Inferior parietal cortex (tissue), 1 donor: Measurements from ENCODE around the gene MSH3.
"Not testable (repeated sequence)": the region's sequence is repeated elsewhere in the genome, so short reads cannot be mapped to it uniquely, and the experiment has no call there.

Source experiments
- DNase-seq: peaks from one replicate; pipeline ENCODE4 v3.0.0-alpha.2; 2016; ENCODE audit errors: extremely low spot score

Gene MSH3

DNA sequence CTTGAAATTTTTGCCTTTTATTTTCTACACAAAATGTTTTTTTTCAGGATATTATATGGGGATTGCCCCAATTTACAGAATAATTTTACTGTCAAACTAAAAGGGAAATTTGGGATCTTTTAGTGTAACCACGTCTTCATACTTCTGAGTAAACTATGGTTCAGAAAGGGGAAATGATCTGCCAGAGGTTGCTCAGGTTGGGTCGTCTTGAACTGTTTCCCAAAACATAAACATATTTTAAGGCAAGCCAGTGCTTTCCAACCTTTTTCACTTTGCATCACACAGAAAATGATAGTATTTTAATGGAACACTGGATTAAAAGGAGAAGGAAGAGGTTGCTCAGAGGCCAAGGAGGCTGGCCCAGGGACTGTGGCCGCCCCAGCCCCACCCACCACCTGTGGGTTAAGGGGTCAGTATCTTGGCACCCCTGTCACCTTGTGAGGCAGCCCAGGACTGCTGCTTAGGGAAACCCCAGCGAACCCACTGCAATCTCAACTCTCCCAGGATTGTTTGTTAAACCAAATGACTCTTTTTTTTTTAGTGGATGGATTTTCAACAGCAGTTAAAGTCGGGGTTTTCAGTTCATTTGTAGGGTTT is 143.1 kb downstream of the MSH3 start:
- DNase-seq = no peak

DNA sequence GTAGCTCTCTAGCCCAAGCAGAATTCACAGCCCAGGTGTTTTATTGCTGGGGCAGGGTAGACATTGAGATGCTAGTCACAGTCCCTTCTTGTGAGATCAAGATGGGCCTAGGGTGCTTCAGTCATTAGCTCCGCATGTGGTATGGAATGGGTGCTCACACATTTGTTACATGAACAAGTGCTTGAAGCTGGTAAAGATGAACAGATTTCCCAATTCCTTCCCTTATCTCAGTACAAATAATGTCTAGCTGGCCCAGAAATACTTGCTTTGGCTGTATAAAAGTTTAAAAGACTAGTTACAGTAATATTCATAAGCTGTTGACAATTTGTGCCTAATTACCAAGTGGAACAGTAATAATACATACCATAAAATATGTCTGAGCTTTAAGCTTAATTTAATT is 143.7 kb downstream of the MSH3 start:
- no peak for DNase-seq

DNA sequence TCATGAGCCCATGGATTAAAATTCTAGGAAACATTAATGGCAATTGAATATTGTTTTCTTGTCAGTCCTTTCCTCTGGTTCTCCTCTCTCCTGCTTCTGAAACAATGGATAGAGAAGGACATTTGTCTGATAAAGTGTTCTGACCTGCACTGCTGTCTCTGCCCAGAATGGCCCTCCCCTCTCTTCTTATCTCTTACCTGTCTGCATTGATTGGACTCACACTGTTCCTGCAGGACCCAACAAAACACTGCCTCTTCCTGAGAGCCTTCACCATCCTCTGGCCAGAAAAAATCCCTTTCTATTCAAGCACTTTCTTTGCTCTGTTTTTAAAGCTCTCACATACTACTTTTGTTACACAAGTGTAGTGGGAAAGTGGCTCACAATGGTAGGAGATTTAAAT is 144.2 kb downstream of the MSH3 start:
- no peak for DNase-seq

DNA sequence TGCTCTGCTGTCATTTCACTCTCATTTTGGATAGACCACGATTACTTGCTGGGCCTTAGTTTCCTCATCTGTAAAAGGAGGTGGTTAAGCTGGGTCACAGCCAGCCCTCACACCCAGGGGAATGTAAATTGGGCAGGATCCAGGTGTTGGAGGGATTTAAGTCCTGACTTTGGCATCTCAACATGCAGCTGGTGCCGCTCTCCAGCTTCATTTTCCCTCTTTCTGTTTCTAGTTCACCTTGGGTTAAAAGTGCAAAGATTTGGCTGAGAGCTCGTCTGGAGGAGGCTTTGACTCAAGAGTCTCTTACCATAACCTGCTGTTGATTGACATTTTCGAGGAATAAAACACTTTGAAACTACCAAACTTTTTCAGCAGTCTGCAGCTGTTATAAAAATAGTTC is 144.6 kb downstream of the MSH3 start:
- DNase-seq = no peak

DNA sequence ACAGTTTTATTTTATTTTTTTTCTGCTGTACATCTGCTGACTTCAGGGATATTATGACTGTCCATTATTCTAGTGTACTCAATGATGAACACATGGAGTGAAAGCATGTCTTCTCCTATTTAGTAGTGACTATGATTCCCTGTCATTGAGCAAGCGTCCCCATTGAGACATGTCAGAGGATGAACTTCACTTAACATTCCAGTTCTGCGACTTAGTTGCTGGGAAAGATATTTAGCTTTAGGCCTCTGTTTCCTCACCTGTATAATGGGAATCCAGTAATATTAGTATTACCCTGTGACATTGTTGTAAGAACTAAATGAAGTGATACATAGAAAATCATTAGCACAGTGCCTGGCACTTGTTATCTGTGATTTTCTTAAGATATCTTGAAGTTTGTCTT is 145.1 kb downstream of the MSH3 start:
- no peak for DNase-seq

DNA sequence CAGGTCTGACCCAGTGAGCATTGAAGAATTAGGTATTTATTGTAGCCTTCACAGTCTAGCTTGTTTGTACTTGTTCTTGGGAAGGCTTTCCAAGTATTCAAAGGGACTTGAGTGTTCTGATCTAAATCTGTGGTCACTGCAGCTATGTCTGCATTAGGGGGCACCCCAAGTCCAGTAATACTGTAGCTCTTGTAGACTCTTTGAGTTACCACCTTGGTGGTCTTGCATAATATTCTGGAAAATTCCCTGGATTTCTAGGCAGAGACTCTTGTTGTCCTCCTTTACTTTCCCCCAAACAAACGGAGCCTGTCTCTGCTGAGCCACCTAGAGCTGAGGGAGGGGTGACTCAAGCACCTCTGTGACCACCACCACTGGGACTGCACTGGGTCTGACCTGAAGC is 149.9 kb downstream of the MSH3 start:
- no peak for DNase-seq

DNA sequence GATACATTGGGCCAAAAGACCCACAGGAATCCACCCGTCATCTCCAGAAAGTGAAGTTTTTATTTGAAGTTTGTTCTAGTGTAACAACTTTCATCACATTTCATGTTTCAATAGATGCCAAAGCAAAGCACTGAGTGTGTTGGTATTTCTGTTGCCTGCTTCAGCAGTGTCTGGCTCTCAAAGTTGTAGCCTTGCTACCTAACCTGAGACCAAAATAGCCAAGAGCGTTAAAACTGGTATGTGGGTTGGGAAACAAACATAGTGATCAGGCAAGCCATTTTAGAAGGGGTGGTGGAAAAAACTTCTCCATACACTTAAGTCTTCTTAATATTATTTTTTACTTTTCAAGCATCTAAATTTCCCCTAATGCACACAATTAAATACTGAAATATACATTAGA is 150.6 kb downstream of the MSH3 start:
- DNase-seq = no peak

DNA sequence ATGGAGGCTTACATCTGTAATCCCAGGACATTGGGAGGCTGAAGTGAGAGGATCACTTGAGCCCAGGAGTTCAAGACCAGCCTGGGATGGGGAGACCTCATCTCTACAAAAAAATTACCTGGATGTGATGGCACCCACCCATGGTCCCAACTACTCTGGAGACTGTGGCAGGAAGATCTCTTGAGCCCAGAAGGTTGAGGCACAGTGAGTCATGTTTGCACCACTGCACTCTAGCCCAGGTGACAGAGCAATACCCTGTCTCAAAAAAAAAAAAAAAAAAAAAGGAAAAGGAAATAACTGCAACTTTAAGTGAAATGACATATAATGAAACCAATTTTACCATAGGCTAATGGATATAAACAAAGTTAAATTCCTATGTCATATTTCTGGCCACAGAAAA is 152.5 kb downstream of the MSH3 start:
- no peak for DNase-seq

DNA sequence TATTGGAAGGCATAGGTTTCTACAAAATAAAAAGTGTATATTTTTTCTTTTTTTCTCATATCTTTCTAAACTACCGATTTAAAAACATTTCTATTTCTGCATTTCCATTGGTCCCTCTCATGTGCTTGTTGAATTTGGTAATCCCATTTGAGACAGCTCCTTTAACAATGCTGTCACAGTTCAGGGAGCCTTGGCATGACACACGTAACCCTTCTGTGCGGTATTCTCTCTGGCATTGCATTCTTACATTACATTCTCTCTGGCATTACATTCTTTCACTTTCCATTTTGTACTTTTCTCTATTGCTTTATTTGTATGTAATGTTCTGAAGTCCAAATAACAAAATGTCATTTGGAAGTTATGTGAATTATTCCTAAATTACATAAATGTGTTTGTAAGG is 155.0 kb downstream of the MSH3 start:
- no peak for DNase-seq

DNA sequence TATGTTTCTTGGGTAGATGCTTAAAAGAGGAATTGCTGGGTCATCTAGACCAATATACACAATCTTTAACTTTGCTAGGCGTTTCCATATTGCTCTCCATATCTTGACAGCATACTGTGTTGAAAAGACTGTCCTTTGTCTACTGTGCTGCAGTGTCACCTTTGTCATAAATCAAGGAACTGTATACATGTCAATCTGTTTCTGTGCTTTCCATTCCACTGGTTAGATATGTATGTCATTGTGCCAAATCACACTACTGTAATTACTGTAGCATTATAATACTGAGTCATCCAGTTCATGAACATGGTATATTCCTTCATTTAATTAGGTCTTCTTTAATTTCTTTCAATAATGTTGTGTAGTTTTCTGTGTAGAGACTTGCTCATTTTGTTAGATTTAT is 156.0 kb downstream of the MSH3 start:
- DNase-seq = no peak

DNA sequence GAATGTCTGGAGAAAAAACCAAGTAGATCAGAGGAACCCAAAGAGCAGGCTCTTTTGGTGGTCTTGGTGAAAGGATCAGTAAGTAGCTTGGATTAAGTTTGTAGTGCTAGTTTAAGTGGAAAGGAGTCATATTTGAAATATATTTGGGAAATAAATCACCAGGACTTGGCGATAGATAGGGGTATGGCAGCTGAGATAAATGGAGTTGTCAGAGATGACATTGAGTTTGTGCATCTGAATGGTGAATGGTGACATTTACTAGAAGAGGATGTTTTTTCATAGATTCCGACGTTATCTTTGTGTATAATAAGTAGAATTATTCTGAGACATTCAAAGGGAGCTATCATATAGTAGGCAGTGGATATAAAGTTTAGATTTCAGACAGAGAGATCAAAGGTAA is 162.1 kb downstream of the MSH3 start:
- no peak for DNase-seq

DNA sequence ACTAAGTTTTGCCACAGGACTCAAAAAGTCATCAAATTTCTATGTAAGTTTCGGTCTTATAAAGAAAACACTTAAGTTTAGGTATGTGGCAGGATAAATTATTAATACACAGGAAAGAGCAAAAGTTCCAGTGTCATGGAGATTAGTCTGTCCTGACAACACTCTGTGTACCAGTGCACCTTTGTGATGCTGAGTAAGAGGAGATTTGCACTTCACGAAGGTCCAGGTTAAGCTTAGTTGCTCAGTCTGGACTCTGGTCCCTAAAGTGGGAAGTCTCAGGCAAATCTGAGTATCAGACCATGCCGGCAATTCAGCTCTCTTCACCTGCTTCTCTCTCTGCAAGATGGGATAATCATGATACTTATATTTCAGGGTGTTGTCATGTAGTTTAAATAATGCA is 166.2 kb downstream of the MSH3 start:
- DNase-seq = no peak

DNA sequence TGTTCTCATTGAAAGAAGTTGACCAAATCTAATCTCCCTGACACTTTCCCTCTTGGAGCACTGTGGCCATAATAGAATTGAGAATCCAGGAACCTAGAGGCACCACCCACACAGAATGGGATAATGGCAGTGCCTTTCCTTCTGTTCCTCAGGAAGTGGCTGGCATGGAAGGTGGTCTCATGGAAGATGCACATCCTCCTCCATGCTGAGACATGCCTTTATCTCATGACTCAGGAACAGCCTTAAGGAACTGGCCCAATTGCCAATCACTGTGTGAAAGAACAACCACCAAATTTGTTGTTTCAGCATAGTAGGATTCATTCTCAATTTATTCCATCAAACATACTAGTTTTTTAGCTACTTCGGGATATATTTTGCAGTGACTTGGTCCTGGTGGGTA is 168.2 kb downstream of the MSH3 start:
- DNase-seq = no peak

DNA sequence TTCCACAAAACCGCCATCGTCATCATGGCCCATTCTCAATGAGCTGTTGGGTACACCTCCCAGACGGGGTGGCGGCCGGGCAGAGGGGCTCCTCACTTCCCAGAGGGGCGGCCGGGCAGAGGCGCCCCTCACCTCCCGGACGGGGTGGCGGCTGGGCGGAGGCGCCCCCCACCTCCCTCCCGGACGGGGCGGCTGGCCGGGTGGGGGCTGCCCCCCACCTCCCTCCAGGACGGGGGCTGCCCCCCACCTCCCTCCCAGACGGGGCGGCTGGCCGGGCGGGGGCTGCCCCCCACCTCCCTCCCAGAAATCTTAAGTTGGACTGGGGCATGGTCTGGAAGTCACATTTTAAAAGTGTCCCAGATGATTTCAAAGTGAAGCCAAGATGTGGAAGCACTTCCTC is 169.7 kb downstream of the MSH3 start:
- not testable (repeated sequence) for DNase-seq

DNA sequence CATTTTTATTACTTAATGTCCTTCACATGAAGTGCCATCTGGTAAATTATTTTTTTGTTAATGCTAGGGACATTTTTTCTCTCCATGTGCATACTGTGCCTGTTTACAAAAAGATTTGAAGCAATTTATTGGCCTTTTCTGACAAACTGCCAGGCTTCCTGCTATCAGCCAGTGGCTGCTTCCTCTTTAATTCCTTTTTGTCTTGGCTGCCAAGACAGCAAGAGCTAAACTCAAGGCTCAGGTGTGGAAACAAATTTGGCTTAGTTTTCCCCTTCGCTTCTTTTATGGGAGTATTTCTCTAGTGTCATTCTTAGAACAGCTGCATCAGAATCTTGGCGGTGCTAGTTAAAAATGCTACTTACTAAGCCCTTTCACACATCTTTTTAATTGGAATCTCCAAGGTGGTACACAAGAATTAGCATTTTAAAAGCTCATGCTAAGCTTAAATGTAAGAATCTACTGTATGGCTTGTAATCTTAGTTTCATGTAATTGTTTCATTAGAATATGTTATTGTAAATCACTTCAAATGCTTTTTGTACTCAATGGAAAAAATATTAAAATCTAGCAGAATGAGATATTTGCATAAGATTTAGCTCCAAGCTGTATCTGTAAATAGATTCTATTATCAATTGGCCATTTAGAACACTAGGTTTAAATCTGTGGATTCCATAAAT is 171.5 kb downstream of the MSH3 start:
- DNase-seq = no peak

DNA sequence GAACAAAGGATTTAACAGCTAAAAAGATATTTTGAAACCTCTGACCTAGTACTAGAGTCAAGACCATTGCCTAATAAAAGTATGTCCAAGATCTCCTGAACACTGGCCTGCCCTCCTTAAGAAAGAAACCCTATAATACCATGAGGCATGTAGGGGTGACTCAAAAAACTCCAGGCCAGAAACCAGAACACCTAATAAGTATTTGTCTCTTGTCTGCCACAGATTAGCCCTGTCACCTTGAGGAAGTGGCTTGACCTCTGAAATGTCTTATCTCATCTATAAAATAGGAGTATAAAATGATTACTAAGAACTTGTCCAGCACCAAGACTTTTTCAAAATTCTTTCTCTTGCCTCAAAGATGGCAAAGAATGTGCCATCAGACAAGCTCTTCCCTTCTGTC is 180.3 kb downstream of the MSH3 start:
- DNase-seq = no peak

DNA sequence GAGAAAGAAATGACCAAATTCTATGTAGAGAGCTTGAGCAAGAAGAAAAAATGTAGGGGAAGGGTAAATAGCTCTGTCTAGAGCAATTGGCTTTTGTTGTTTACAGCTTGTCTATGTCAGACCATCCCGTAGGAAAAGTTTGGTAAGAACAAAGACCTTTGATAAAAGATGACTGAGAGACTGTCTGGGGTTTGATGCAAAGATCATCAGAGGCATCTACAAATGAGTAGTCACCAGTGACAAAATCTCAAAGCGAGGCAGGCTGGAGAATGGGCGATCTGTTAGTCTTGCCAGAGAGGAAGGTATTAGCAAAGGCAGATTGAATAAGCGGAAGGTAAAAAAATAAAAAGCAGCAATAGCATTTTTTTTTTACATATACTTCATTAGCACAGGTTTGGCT is 180.7 kb downstream of the MSH3 start:
- no peak for DNase-seq

DNA sequence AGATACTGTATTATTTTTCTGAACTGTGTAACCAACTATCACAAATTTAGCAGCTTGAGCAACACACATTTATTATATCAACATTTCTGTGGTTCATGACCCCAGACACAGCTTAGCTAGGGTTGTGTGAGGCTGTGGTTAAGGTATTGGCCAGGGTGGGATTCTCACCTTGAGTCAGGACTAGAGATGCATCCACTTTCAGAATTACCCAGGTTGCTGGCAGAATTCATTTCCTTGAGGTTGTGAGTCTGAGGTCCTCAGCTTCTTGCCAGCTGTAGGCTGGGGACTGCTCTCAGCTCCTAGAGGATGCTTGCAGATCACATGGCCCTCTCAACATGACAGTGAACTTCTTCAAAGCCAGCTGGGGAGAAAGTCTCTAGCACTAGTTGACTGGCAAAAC is 183.2 kb downstream of the MSH3 start:
- DNase-seq = no peak

DNA sequence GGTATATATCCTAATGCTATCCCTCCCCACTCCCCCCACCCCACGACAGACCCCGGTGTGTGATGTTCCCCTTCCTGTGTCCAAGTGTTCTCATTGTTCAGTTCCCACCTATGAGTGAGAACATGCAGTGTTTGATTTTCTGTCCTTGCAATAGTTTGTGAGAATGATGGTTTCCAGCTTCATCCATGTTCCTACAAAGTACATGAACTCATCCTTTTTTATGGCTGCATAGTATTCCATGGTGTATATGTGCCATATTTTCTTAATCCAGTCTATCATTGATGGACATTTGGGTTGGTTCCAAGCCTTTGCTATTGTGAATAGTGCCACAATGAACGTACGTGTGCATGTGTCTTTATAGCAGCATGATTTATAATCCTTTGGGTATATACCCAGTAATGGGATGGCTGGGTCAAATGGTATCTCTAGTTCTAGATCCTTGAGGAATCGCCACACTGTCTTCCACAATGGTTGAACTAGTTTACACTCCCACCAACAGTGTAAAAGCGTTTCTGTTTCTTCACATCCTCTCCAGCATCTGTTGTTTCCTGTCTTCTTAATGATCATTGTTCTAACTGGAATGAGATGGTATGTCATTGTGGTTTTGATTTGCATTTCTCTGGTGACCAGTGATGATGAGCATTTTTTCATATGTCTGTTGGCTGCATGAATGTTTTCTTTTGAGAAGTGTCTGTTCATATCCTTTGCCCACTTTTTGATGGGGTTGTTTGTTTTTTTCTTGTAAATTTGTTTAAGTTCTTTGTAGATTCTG is 186.8 kb downstream of the MSH3 start:
- DNase-seq = not testable (repeated sequence)

DNA sequence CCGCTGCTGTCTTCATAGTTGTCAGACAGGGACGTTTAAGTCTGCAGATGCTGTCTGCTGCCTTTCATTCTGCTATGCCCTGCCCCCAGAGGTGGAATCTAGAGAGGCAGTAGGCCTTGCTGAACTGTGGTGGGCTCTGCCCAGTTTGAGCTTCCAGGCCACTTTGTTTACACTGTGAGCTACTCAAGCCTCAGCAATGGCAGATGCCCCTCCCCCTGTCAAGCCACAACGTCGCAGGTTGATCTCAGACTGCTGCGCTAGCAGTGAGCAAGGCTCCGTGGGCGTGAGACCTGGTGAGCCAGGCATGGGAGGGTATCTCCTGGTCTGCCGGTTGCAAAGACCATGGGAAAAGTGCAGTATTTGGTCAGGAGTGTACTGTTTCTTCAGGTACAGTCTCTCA is 192.0 kb downstream of the MSH3 start:
- DNase-seq = not testable (repeated sequence)

DNA sequence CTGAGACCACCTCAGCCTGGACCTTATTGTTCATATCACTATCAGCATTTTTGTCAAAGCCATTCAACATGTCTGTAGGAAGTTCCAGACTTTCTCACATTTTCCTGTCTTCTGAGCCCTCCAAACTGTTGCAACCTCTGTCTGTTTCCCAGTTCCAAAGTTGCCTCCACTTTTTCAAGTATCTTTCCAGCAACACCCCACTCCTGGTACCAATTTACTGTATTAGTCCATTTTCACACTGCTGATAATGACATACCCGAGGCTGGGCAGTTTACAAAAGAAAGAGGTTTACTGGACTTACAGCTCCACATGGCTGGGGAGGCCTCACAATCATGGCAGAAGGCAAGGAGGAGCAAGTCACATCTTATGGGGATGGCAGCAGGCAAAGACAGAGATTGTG is 195.7 kb downstream of the MSH3 start:
- not testable (repeated sequence) for DNase-seq

DNA sequence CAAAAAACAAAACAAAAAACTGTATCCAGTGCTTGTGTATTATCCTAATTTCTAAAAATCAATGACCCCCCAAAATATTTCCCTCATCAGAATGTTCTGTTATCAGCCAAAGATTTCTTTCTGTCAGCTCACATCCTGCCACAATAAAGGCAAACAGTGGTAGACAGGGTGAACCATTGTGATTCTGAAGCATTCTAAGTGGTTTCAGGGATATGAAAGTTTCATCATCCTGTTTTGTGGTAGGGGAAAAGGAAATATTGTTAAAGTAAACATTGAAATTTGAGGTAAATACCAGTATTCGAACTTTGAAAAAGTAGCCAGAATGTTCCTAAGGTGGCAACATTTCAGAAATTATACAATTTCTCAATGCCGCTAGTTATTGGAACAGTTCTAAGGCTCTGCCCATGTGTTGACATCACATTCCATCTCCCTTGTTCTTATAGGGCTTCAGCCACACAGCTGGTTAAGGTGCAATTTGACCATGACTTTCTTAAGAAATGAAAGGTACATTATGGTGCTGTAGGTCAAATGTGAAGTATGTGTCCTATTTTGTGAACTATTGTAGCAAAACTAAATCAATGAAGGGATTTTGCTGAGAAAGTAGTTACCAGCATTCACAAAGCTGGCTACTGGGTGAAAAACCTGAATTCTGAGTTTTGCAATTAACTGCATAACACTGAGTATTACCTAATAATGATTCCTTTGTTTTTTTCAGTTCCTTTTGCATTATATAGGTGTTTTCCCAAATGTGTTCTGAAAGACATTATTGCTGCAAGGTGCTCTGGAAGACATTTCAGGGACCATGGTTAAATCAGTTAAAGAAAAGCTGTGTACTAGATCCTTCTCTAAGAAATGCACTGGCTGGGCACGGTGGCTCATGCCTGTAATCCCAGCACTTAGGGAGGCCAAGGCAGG is 198.1 kb downstream of the MSH3 start:
- no peak for DNase-seq
